Measurements from ENCODE around the gene PUDP.

GRCh38 chrX:7086384-7086783, 61.6 kb downstream of the PUDP start:
- TF ChIP-seq EZH2 (IDR thresholded peaks at IDR 0.05; ENCODE audit: insufficient read depth, poor library complexity, severe bottlenecking) (no peak), EZH2phosphoT487 (IDR thresholded peaks at IDR 0.05; ENCODE audit: insufficient read depth, low read depth) (no peak)
